ENCODE data around the gene GRIA4. TPM values are rescaled to one million over a fixed set of nuclear protein-coding genes. Genes with fewer than 3 reads are reported as not detected.

The GRIA4 gene
- total RNA-seq, 4 donors from 2014 or later, result not detected

- peaks cover 0 to 3% (median 0%) of the 10 kb centered on the region in 3 donors for H3K9me3 ChIP-seq
- intact Hi-C loops (cut with DNase I), result no loop called here
- no peak for DNase-seq
- 83% methylated on average over 2 of the region's 2 CpGs for WGBS, 2 donors
- H3K4me3 ChIP-seq, result no peak overlapping the region
- H3K27ac ChIP-seq, result no peak overlapping the region
- no peaks in the 10 kb centered on the region for H3K4me1 ChIP-seq
- peaks cover 0 to 53% (median 15%) of the 10 kb centered on the region in 3 donors for H3K36me3 ChIP-seq
- no peaks in the 10 kb centered on the region for H3K27me3 ChIP-seq
- TF ChIP-seq CTCF (IDR thresholded peaks at IDR 0.05) (no peak), POLR2A (IDR thresholded peaks at IDR 0.05) (no peak)
Measured at GRCh38 chr11:106011481-106011880, 401.6 kb downstream of the GRIA4 start.

GRCh38 chr11:106012744-106013143 is 402.9 kb downstream of the GRIA4 start:
- no peaks in the 10 kb centered on the region for H3K27me3 ChIP-seq
- no peak for DNase-seq
- 50 to 69% methylated on average over 3 of the region's 3 CpGs for WGBS, 2 donors
- no peaks in the 10 kb centered on the region for H3K4me1 ChIP-seq
- H3K9me3 ChIP-seq, result no peaks in the 10 kb centered on the region
- peaks cover 0 to 40% (median 12%) of the 10 kb centered on the region in 3 donors for H3K36me3 ChIP-seq
- intact Hi-C loops (cut with DNase I), result no loop called here
- H3K4me3 ChIP-seq, result no peak overlapping the region
- H3K27ac ChIP-seq, result no peak overlapping the region
- no peak for TF ChIP-seq CTCF (IDR thresholded peaks at IDR 0.05)
- no peak for TF ChIP-seq POLR2A (IDR thresholded peaks at IDR 0.05)

- DNase-seq, result no peak
- Histone ChIP-seq H3K27ac (no peak overlapping the region), H3K36me3 (peaks cover 0 to 29% (median 12%) of the 10 kb centered on the region in 3 donors), H3K9me3 (no peaks in the 10 kb centered on the region), H3K4me1 (peaks cover 0 to 9% (median 0%) of the 10 kb centered on the region in 3 donors), H3K27me3 (no peaks in the 10 kb centered on the region), H3K4me3 (no peak overlapping the region)
- intact Hi-C loops (cut with DNase I), result no loop called here
- TF ChIP-seq CTCF (IDR thresholded peaks at IDR 0.05), result no peak
- TF ChIP-seq POLR2A (IDR thresholded peaks at IDR 0.05), result no peak
- WGBS, 2 donors, result 75 to 85% methylated on average over 2 of the region's 2 CpGs
Measured at GRCh38 chr11:106014035-106014434, 404.2 kb downstream of the GRIA4 start.

GRCh38 chr11:106014620-106015019 is 404.7 kb downstream of the GRIA4 start:
- no peak for TF ChIP-seq POLR2A (IDR thresholded peaks at IDR 0.05)
- TF ChIP-seq CTCF (IDR thresholded peaks at IDR 0.05), result no peak
- Histone ChIP-seq H3K9me3 (no peaks in the 10 kb centered on the region), H3K36me3 (peaks cover 0 to 23% (median 12%) of the 10 kb centered on the region in 3 donors), H3K4me3 (no peak overlapping the region), H3K4me1 (peaks cover 0 to 15% (median 0%) of the 10 kb centered on the region in 3 donors), H3K27me3 (no peaks in the 10 kb centered on the region), H3K27ac (no peak overlapping the region)
- DNase-seq, result no peak
- WGBS, 2 donors, result 74 to 86% methylated on average over 2 of the region's 2 CpGs
- intact Hi-C loops (cut with DNase I), result no loop called here

GRCh38 chr11:106015066-106015465 is 405.2 kb downstream of the GRIA4 start:
- H3K27ac ChIP-seq, result no peak overlapping the region
- DNase-seq, result no peak
- H3K36me3 ChIP-seq, result peaks cover 0 to 18% (median 7%) of the 10 kb centered on the region in 3 donors
- H3K9me3 ChIP-seq, result no peaks in the 10 kb centered on the region
- H3K27me3 ChIP-seq, result no peaks in the 10 kb centered on the region
- H3K4me1 ChIP-seq, result peaks cover 0 to 17% (median 0%) of the 10 kb centered on the region in 3 donors
- 33 to 58% methylated on average over 2 of the region's 2 CpGs for WGBS, 2 donors
- H3K4me3 ChIP-seq, result no peak overlapping the region
- no peak for TF ChIP-seq CTCF (IDR thresholded peaks at IDR 0.05)
- no peak for TF ChIP-seq POLR2A (IDR thresholded peaks at IDR 0.05)
- intact Hi-C loops (cut with DNase I), result no loop called here
